GM10847 (cell line): Measurements from ENCODE around the gene COPZ2.

Source experiments
- POLR2A ChIP-seq: IDR thresholded peaks from 2 replicates; pipeline ENCODE4 v1.6.1; 2011; ENCODE audit not compliant: insufficient read length; ENCODE audit errors: extremely low read depth

The COPZ2 gene

DNA sequence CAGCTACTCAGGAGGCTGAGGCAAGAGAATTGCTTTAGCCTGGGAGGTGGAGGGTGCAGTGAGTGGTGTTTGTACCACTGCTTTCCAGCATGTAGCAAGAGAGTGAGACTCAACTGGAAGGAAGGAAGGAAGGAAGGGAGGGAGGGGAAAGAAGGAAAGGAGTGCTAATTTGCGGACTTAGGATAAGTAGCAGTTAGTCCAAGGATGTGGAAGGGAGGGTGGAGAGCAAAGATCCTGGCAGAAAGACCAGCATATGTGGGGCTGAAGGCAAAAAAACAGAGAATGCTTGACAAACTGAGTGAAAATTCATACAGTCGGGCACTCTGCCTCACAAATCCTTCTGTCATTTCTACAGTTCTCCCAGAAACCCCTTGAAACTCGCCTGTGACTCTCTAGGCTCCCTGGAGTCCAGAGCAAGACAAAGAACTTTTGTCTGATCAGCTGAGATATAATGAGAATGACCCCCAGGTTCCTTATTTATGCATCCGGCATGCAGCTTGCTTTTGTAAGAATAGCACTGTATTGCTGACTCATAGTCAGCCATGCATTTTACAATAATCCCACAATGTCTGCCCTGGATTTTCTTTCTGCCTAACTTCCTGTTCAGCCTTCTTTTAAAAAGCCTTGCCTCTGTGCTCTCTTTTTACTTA is 35.2 kb downstream of the COPZ2 start:
- TF ChIP-seq POLR2A = no peak

DNA sequence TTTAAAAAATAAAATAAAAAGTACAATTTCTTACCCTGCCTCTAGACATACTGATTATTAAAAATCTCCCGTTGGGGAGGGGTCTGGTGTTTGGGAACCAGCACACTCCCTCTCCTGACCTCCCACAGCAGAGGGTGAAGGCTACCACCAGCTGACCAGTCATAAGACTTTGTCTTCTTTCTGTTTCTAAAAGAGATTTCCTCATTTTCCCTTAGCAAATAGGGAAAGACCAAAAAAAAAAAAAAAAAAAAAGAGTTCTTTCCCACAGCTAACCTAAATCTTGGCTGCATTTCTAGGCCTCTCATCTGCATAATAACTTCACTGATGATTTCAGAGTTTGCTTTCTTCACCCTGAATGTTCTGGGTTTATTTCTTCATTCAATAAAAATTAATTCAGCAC is 36.4 kb downstream of the COPZ2 start:
- TF ChIP-seq POLR2A = no peak

DNA sequence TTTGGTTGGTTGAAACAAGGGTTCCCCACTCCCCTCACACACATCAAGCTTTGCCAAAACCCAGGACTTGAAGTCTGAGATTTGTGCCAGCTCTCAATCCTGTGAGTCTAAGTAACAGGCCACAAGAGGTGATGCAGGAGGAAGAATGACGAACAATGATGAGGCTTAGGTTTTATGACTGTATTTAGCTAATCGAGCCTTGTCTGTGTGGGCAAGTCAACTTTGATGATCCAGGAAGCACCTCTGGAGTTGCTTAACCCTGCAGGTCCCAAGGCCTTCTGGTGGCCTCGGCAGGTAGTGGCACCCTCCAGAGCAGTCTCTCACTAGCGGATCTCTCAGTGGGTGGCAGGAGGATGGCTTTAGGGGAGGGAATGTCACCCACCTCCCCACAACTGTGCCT is 38.0 kb downstream of the COPZ2 start:
- TF ChIP-seq POLR2A = no peak

DNA sequence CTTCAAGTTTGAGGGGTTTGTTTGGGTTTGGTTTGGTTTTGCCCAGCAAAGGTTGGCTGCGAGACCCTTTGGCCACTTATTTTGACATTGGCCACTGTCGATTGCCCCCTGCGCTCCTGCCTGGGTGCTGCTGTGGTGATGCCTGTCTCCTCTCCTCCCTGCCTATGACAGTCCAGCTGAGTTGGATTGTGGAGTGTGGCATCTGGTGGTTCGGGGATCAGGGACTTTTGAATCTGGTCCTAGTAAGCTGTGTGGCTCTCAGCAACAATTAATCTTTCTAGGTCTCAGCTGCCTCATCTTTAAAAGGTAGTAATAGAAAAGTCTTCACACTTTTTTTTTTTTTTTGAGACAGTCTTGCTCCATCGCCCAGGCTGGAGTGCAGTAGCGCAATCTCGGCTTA is 39.6 kb downstream of the COPZ2 start:
- TF ChIP-seq POLR2A = no peak

DNA sequence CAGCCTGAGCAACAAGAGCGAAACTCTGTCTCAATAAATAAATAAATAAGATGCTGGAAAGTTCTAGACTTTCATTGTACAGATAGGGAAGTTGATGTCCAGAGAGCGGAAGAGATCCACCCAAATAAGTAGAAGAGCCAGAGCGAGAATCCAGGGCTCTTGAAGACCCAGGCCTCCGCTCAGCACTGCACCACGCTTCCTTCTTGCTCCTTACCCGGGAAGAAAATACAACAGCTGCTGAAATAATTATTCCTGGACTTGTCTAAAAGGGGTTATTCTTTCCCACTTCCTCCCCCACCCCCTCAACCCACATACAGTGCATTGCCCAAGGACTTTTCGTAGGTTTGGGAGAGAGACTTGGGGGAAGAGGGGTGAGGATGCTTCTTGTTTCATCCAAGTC is 40.0 kb downstream of the COPZ2 start:
- no peak for TF ChIP-seq POLR2A

DNA sequence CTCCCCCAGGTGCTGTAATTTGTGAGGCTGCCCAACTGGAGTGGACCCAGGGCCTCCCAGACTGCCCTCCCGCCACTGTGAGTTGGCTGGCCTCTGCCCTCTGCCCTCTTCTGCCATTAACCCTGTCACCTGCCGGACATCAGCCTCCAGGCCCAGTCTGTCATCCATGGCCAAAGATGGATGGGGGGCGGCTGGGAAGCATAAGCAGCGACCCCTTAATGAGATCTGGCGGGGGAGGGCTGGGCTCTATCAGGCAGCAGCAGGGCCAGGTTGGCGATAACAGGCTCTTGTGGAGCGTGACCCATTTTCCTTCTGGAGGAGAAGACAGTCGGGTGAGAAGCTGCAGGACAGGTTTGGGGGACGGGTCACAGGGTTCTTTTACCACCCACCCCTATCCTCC is 41.4 kb downstream of the COPZ2 start:
- TF ChIP-seq POLR2A = no peak

DNA sequence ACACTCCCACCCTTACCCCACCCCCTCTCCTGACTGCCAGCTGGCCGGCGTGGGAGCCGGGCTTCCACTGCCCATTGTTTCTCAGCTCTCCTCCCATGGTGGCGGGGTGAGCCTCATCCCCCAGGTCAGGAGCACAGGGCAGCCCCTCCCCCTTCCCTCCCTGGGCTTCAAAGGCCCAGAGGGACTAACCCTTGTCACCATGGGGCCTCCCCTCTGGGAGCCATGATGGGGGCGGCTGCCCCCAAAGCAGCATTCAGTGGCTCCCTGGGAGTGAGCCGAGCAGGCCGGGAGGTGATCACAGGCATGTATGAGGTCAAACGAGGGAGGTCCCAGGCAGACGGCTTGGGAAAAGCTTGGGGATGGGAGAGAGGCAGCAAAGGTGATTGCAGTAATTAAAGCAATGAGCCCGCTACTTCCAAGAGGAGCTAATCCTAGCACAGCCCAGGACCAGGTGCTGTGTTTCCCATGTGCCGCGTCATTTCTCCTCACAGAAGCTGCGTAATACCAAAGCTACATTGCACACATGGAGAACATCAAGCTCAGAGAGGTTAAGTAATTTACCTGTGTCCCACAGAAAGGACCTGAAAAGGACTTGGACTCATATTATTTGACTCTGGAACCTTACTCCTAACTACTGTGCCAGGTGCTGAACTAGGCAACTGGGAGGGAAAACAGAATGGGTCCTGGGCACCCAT is 42.2 kb downstream of the COPZ2 start:
- no peak for TF ChIP-seq POLR2A

DNA sequence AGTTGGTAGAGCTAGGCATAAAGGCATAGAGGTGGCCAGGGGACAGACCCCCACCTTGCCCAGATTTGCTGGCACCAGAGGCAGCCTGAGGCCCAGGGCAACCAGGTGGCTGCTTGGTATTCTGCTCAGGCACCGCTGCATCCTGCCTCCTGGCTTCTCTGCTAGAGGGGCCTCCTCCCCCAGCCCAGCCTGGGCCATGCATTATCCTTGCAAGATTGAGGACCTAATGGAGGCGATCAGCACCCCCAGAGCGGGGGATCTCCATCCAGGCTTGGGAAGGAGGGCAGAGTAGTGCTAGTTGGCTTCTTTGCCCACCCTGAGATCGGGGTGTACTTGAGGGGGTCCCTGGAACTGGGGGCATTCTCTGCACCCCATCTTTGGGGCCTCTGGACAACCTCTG is 42.9 kb downstream of the COPZ2 start:
- TF ChIP-seq POLR2A = no peak

DNA sequence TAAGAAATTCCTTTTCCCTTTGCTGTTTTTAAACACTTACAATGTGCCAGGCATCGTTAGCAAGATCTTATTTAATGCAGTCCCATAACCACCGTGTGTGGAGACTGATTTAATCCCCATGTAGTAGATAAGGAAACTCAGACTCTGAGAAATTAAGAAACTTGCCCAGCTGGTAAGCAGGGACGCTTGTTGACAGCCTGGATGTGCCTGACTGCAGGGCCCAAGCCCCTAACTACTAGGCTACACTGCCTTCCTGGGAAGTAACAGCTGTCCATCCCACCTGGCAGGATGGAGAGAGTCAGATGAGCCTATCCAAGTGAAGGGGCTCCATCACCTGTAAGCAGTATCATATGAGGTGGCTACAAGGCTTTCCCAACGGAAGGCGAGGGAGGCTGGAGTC is 43.6 kb downstream of the COPZ2 start:
- TF ChIP-seq POLR2A = no peak

DNA sequence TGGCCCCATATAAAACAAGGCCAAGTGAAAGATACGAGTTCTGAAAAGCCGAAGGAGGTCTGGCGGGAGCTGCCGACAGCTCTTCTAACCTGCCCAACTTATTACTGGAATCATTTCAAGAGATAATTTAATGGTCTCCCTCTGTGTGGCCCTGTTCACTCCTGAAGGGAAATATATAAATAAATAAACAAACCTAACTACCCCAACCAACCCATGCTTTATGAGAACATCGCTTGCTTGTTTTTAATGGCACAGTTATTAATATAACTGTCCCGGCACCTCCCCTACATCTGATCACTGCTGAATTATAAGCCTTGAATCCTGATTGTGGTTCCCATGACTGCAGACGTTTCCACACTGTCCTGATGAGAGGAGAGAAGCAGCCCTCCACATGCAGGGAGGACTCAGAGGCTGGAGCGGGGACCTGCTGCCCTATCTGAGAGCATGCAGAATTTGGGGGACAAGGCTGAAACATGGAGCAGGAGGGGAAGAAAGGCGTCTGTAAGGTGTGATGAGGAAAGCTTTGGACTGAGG is 44.5 kb downstream of the COPZ2 start:
- no peak for TF ChIP-seq POLR2A

DNA sequence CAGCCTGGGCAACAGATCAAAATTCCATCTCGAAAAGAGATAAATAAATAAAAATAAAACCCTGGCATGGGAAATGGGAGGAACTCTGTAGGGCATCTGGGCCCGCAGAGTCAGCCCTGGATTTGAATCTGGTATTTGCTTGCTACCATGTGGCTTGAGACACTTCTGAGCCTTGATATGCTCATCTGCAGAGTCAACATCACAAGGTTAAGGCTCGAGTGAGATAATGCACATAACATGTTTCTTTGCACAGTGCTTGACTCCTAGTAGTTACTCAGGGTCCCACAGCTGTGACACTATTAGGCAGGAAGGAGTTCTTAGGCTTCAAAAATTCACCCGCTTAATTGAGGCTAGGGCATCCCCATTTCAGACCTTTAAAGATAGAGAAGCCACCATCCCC is 45.4 kb downstream of the COPZ2 start:
- no peak for TF ChIP-seq POLR2A

DNA sequence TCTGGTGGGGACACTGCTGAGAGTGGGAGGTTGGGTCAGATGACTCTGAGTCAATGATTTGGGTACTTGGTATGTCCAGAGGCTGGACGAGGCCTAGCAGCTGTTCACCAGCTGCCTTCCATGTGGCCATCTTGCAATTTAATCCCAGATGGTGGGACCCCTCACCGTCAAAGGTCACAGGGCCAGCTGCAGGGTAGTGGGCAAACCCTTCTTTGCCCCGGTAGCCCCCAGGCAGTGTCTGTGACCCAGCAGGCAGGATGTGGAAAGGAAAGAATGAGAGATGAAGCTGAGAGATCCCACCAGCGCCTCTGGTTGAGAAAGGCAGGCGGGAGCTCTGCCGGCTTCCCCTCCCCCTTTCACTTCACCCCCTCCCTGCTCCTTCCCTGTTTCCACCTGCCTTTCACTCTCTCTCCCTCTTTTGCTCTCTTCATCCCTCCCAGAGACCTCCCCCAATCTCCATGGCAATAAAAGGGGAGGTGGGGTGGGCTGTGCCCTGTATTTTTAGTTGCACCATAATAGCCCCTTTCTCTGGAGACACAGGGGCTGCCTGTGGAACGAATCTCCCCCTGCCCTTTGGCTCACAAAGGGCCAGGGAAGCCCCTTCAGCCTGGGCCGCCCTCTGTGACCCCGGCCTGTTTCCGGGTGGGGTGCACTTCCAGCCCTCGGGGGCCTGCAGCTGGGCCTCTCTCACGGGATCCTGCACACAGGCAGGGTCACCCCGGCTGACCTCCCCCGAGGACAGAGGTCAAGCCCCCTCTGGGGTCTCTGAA is 46.5 kb downstream of the COPZ2 start:
- no peak for TF ChIP-seq POLR2A

DNA sequence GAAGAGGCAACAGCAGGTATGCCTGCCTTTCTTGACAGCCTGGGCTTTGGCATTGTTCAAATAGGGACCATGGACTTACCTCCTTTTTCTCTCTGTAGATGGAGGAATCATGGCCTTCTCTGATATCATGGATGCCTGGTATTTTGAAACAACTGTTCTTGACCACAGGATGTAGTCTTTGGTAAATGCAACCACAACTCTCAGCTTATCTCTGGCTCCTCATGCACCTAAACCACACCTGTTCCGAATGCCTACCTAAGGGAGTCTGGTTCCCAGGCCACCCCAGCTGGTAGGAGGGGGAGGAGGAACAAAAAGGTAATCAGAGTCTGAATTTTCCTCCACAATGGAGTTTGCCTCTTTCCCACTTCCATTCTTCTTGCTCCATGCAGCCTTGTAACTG is 47.9 kb downstream of the COPZ2 start:
- TF ChIP-seq POLR2A = no peak

DNA sequence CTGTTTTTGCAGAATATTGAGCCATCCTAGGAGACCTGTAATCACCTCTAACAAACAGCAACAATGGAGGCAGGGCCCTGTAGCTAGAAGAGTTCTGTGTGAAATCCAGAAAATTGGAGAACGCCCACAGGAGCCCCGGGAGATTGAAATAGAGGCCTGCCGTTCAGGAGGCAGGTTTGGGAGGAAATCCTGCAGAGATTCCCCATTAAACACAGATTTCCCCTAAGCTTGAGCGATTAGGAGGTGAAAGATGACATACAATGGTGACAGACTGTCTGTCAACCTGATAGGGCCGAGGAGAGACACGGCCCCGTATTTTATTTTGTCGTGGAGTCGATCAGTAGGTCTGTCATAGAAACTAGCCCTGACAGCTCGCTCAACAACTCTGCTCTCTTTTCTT is 48.4 kb downstream of the COPZ2 start:
- no peak for TF ChIP-seq POLR2A

DNA sequence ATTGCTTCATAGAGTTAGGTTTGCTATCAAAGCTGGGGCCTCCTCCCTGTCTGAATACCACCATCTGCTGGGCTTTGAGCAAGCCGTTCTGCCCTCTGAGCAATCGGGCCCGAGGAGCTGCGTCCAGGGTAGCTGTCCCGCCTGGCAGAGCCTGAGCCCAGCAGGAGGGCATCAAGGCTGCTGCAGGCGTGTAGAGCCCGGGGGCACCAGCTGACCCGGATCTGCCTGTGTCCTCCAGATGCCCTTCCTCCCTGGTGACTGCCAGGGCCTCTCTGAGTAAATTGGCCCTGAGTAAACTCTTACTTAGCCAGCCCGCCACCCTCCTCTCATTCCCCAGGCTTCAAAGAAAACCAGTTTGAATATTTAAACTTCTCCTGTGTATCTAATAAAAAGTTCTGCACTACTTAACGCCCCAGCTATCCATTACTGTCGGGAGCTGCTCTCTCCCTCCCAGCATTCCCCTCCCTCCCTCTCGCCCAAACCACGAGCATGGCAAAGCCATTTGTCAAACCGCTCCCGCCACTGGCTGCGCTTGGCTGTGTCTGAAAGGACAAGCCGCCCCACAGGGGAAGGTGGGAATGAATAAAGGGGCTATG is 50.3 kb downstream of the COPZ2 start:
- TF ChIP-seq POLR2A = no peak

DNA sequence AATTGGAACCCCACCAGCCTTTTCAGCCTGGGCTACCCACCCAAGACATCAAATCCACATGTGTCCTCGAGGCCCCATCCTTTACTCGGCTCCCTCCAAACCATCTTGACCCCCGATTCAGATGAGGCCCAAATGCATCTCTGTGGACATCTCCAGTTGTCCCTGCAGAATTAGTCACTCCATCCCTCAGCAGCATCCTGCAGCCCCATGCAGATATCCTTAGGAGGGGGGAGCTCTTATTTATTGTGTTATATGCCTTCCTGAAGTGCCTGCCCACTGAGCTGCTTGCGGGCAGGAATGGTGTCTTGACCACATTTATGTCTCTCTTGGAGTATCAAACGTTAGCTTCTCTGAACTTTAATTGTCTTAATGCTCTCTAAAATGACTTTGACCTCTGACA is 51.1 kb downstream of the COPZ2 start:
- TF ChIP-seq POLR2A = no peak
